Activated CD8-positive, alpha-beta memory T cell treated with anti-CD3 and anti-CD28 coated beads for 1 hour (primary cell): ENCODE measurements around the gene NPHP1.
"Not testable (repeated sequence)": the region's sequence is repeated elsewhere in the genome, so short reads cannot be mapped to it uniquely, and the experiment has no call there.

Experiments
- DNase-seq, 2 donors: peaks; one replicate each; pipeline ENCODE4 v3.0.0-alpha.2; 2020; ENCODE audit warnings: low read depth in 1 of 2; ENCODE audit errors: extremely low read depth in 1 of 2

Gene NPHP1

DNA sequence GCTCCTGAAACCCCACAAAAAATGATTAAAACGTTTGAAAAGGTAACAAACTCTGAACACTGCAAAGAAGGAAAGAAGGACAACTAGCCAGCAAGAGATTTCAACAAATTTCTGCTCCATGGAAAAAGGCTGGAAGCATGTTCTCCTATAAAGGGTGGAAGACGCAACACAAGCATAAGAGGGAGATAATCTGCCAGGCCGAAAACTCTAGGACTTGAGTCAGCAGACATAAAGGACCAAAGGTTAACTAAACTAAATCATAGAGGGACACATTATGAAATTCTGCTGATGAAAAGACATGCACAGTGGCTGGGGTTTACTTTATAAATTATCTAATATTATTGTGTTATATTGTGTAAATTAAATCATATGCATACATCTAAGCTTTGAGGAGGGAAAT is 6.8 kb downstream of the NPHP1 start:
- DNase-seq = no peak

DNA sequence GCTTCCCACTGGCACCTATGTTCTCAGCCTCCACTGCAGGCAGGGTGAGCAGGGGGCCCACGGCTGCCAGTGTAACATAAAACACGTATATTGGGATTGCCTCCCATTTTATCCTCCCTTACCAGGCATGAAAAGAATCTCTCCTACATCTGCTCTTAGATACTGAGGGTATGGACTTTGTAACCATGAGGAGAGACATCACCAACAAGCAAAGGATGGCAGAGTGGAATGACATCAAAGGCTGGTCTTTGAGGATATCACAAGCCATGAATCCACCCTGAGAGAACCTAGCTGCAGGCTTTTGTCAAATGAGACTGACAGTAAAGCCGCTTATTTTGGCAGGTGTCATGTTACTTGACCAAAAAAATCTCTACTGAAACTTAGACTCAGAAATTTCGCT is 7.4 kb downstream of the NPHP1 start:
- no peak for DNase-seq

DNA sequence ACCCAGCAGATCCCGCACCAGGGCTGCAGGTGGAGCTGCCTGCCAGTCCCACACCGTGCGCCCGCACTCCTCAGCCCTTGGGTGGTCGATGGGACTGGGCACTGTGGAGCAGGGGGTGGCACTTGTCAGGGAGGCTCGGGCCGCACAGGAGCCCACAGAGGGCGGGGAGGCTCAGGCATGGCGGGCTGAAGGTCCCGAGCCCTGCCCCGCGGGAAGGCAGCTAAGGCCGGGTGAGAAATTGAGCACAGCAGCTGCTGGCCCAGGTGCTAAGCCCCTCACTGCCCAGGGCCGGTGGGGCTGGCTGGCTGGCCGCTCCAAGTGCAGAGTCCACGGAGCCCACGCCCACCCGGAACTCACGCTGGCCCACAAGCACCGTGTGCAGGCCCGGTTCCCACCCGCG is 14.6 kb downstream of the NPHP1 start:
- DNase-seq = not testable (repeated sequence)

DNA sequence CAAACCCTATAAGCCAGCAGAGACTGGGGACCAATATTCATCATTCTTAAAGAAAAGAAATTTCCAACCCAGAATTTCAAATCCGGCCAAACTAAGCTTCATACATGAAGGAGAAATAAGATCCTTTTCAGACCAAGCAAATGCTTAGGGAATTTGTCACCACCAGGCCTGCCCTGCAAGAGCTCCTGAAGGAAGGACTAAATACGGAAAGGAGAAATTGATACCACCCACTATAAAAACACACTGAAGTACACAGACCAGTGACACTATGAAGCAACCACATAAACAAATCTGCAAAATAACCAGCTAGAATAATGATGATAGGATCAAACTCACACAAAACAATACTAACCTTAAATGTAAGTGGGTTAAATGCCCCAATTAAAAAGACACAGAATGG is 22.4 kb downstream of the NPHP1 start:
- no peak for DNase-seq

DNA sequence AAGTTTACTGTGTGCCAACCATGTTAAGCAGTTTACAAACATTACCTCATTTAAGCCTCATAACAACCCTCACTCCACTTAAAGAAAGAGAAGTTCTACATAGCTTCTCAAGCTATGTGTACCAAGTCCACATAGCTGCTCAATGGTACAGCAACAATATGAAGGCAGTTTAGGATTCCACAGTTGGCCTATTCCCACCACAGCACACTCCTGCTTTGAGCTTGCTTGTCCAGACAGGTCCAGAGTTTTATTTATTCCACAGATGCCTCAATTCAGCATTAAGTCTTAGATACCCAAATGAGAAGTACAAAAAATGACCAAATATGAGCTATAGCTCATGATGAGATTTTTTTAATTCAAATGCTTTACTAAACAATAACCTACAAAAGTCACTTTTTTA is 24.8 kb downstream of the NPHP1 start:
- no peak for DNase-seq

DNA sequence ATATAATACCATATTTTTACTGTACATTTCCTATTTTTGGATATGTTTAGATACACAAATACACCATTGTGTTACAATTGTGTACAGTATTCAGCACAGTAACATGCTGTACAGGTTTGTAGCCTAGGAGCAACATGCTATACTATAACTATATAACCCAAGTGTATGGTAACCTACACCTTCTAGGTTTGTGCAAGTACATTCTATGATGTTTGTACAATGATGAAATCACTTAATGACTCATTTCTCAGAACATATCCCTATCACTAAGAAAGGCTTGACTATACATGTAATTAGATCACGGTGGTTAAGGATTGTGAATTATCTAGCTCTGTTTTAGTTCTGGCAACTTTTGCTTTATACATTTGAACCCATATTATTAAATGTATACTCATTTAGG is 31.3 kb downstream of the NPHP1 start:
- DNase-seq = no peak

DNA sequence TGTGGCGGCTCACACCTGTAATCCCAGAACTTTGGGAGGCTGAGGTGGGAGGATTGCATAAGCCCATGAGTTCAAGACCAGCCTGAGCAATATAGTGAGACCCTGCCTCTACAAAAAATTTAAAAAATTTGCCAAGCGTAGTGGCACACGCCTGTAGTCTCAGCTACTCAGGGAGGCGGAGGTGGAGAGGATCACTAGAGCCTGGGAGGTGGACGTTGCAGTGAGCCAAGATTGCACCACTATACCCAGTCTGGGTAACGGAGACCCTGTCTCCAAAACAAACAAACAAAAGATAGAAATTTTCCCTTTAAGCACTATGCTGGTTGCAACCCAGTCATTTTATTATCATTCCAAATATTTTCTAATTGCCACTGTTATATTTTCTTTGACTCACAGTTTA is 32.3 kb downstream of the NPHP1 start:
- no peak for DNase-seq

DNA sequence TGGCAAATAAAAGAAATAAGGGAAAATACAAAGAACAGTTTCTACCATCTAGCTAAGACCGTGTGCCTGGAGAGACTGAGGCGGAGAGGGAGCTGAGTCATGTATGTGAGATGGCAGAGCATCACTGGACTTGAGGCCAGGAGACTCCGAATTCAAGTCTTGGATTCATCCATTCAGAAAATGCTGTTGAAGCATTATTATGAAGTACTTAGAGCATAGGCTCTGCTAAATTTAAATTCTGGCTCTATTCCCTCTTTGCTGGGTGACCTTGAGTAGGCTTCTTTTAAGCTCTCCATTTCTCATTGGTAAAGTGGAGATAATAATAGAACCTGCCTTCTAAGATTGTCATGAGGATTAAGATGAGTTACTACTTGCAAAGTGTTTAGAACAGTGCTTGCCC is 34.7 kb downstream of the NPHP1 start:
- no peak for DNase-seq

DNA sequence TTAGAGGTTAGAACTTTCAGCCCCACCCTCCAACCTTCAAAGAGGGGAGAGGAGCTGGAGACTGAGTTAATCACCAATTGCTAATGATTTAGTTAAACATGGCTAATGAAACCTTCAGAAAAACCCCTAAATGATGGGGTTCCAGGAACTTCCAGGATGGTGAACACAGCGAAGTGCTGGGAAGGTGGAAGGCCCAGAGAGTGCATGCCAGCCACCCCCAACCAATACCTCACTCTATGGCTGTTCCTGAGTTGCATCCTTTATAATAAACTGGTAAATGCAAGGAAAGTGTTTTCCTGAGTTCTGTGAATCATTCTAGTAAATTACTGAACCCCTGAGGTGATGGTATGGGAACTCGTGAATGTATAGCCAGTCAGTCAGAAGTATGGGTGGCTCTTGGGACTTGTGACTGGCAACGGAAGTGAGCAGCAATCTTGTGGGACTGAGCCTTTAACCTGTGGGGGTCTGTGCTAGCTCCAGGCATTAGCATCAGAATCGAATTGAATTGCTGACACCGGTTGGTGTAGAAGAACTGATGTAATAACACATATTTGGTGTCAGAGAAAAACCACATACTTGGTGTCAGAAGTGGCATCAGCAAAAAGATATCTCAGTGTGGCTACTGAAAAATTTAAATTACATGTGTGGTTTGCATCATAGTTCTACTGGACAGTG is 37.4 kb downstream of the NPHP1 start:
- no peak for DNase-seq

DNA sequence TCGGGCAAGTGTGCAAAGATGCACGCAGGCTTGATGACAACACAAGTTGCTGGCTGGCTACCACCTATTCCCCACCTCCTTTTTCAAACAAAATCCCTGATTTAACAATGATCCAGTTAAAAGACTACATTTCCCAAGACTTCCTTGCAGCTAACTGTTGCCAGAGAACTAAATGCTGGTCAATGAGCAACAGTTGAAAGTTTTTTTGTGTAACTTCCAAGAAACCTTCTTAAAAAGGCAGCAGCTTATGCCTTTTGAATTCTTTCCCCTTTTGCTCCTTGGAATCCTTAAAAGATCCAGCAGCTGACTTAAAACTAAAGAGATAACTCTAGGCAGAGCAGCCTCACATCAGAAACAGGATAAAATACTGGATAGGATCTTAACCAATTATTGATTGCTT is 38.5 kb downstream of the NPHP1 start:
- DNase-seq = no peak

DNA sequence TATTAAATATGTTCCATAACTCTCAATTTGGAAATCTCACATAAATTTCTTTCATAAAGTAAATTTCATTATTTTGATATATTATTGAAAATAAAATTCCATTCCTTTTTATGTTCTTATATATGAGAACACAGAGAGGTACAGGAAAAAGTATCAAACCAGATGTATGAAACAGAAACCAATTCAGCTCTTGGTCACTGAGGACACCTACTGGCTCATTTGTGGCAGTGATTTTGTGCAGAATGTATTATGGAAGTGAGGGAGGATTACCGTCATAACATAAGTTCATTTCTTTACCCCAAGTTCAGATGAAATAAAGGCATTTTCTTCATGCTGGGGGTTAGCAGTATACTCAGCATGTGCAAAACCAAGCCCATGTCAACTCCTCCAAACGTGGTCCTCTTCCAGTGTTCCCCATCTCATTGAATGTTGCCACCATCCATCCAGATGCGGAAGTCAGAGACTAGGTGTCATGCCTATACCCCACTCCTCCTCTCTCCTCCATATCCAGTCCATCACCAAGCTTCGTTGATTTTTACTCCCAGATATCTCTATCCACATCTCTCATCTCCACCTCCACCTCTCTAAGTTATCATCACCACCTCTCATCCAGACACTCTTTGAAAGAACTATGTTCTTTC is 47.5 kb downstream of the NPHP1 start:
- DNase-seq = no peak

DNA sequence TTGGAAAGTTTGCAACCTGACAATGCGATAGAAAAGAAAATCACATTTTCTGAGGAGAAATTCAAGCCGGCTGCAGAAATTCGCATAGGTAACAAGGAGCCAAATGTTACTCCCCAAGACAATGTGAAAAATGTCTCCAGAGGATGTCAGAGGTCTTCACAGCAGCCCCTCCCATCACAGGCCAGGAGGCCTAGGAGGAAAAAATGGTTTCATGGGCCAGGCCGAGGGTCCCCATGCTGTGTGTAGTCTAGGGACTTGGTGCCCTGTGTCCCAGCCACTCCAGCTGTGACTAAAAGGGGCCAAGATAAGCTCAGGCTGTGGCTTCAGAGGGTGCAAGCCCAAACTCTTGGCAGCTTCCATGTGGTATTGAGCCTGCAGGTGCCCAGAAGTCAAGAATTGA is 50.0 kb downstream of the NPHP1 start:
- not testable (repeated sequence) for DNase-seq

DNA sequence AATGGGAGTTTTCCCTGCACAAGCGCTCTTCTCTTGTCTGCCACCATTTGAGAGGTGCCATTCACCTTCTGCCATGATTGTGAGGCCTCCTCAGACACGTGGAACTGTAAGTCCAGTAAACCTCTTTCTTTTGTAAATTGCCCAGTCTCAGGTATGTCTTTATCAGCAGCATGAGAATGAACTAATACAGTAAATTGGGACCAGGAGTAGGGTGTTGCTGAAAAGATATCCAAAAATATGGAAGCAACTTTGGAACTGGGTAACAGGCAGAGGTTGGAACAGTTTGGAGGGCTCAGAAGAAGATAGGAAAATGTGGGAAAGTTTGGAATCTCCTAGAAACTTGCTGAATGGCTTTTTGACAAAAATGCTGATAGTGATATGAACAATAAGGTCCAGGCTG is 50.6 kb downstream of the NPHP1 start:
- not testable (repeated sequence) for DNase-seq

DNA sequence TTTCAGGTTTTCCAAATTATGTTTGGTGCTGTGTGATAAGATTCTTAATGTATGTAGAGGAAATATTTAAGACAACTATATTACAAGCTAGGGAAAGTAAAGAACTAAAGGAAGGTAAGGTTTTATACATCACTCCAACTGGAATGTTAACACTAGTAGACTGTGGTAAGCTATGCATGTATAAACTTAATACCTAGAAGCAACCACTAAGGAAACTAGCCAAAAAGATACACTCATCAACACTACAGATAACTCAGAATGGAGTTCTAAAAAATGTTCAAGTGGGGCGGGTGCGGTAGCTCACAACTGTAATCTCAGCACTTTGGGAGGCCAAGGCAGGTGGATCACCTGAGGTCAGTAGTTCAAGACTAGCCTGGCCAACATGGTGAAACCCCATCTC is 51.4 kb downstream of the NPHP1 start:
- DNase-seq = no peak

DNA sequence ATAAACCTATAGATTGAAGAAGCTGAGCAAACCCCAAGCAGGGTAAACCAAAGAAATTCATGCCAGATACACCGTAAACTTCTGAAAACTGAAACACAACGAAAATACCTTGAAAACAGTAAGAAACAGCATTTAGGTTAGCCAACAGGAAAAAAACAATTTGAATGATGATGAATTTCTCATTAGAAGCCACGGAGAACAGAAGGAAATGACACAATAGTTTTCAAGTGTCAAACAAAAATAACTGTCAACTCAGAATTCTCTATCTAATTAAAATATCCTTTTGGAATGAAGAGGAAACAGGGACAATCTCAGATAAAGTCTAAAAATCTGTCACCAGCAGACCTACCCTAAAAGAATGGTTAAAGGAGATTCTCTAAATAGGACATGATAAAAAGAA is 51.9 kb downstream of the NPHP1 start:
- no peak for DNase-seq

DNA sequence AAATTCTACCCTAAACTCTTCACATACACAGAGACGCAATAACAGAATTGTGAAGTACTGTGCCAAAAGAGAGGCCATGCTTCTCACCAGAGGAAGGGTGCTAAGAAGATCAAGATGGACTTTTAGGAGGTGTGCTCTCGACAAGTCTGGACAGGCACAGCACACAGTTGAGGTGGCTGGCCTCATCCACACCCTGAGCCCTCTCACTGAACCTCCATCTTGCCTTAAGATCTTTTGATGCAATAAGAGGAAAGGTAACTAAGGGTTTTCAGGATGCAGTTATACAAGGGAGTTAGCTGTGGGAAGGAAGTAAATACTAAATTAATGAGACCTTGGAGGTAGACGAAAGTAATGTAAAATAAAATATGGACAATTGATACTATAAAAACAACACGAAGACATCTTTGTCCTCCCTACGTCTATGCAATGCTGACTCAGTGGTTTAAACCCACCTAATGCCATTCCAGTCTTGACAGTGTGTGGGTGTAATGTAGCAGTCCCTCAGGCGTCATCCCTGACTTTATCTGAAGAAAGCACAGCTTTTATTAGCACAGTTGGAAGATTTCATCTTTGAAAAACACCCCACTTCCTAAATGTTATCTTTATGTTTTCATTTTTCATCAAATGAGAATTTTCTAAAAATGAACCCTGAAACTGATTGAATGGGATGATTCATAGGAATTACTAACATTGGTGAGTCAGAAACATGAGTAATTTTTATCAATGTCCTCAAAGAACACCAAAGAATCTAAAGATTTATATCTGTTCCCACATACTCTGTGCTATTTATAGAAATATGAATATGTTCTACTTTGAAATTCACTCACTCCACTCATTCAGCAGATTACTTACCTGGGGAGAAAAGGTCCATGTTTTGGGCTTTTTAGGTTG is 55.2 kb downstream of the NPHP1 start:
- DNase-seq = no peak

DNA sequence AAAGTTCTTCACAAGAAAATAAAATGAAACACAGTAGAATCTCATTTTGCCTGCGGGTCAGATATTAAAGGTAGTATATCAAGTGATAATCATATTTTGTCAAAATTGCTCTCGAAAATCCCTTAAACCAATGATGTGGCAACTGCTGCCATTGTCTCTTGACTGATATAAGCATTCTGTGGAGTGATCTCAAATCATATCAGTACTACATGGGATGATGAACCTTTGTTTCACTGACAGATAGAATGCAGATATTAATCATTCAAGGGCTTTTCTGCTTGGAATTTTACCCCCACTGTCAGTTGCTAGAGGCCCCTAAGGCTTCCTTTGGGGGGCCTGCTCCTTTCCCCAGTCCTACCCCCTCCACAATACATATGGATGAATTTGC is 57.9 kb downstream of the NPHP1 start:
- DNase-seq = no peak

DNA sequence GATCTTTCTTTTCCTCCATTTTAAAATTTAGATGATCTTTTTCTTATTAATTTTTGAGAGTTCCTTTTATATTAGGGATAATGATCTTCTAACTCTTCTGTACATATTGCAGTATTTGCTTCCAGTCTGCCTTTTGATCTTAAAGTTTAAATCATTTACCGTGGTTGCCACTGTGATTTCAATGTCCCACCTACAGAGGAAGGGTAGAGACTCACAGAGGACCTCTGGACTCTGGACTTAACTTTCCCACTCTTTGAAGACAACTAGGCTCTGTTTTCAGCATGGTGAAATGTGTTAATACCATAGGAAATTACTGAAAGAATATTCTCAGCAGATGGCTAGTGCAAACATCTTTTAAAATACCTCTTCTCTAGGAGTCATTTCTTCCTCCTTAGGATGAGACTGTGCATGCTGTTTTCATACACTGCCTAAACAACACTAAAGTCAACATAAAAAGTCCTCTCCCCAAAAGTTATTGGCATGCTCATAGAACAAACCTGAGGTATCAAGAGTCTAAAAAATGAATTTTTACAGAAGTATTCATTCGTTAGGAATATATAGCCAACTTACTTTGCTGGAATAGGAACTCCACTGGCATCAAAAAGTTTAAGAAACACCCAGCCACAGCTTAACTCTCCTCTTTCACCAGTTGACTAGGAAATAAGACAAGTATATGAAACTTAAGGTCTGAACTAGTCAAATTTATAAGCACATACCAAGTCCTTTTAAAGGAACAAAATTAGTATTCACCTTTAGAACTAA is 58.4 kb downstream of the NPHP1 start:
- DNase-seq = no peak

DNA sequence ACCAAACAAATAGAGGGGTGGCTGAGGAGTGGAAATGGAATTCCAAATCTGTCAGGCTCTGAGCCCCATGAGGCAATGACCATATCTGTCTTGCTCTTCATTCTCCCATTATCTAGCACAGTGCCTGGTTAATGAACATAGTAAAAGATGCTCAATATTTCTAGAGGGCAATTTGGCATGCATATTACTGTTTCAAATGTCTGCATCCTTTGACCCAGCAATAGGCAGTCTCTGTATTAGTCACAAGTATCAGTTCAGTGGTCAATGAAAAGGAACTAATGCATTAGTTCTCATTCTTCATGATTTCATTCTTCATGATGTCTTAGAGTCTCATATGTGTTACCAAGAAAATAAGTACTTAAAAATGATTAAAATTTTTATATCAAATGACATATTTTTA is 60.8 kb downstream of the NPHP1 start:
- no peak for DNase-seq

DNA sequence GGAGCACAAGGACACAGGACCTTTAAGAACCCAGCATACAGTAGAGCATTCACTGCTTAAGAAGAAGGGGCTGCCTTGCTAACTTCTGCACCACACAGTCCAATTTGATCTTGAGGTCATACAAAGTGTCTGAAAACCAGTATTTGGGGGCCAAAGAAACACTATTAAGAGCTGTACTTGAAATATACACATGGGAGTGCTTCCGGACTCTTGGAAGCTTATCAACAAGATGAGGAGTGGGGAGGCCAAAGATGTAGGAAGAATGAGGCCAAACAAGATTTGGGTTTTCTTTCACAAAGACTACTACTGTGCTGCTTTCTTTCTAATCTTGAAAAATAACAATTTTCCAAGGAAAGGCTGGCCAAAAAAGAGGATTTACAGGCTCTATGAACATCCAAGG is 64.4 kb downstream of the NPHP1 start:
- no peak for DNase-seq

DNA sequence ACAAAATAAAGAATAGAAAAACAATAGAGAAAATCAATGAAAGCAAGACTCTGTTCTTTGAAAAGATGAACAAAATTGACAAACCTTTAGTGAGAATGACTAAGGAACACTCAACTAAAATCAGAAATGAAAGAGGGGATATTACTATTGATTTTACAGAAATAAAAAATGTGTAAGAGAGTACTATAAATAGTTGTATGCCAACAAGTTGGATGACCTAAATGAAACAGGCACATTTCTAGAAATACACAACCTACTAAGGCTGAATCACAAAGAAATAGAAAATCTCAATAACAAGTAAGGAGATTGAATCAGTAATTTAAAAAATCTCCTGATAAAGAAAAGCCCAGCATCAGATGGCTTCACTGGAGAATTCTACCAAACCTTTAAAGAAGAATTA is 70.8 kb downstream of the NPHP1 start:
- DNase-seq = no peak
